GM21737 (cell line): Measurements from ENCODE around the gene CCDC54.
A peak's percentile ranks its signal among the peaks of the same experiment; 100 is the strongest.

ENCODE experiments used
- ATAC-seq: cut with Tn5 transposase; IDR thresholded peaks from one replicate; pipeline ENCODE4 v1.9.1; 2021; ENCODE audit warnings: mild to moderate bottlenecking, moderate library complexity; ENCODE audit not compliant: unreplicated experiment

CCDC54 gene

GRCh38 chr3:107392549-107393165 is 15.4 kb downstream of the CCDC54 start:
- no peak for ATAC-seq

DNA sequence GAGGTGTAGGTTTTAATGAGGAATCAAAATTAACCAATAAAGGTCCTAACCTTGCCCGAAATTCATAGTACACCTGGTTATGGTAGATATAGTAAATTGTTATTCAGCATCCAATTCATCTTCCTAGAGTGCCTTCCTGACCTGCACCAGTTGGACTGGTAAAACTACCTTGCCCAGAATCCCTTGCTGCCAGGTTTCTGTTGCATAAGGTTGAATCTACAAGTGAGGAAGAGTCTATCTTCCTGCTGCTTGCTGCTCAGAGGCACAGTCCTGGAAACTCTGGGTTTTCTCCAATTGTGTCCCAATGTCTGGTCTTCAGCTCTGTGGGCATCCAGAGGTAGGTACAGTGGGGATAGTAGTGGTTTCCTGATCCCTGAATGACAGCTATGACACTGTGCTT is 17.3 kb downstream of the CCDC54 start:
- ATAC-seq: no peak

GRCh38 chr3:107395066-107395465 is 17.8 kb downstream of the CCDC54 start:
- ATAC-seq: no peak

- ATAC-seq: no peak
Observed at GRCh38 chr3:107401301-107401700, 24.1 kb downstream of the CCDC54 start.

- ATAC-seq: no peak
Observed at GRCh38 chr3:107402214-107402613, 25.0 kb downstream of the CCDC54 start.

GRCh38 chr3:107404727-107405469 is 27.7 kb downstream of the CCDC54 start:
- ATAC-seq: no peak

DNA sequence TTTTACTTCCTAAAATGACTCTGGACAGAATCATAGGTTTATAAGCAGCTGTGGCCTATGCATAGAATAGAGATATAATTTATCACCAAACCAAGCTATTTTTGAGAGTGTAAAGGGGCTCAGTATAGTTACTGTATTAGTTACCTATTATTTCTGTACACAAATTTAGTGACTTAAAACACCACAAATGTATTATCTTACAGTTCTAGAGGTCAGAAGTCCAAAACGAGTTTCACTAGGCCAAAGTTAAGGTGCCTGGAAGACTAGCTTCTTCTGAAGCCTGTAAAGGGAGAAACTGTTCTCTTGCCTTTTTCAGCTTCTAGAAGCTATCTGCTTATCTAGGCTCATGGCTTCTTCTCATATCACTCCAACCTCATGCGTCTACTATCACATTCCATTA is 30.1 kb downstream of the CCDC54 start:
- no peak for ATAC-seq

DNA sequence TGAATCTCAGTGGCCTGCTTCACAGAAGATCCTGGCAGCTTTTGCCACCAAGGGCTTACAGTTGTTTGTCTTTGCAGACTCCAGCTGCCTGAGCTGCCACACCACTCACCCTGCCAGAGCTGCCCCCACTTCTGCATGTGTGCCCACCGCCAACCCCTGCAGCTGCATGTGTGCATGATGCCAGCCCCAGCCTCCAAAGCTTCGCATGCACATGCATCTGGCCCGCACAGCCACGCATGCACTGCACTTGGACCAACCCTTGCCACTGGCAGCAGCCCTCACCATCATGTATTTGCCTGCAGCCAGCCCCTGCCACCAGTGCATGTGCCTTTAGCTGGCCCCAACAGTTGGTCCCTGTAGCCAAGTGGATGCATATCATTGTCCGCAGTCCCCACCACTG is 31.3 kb downstream of the CCDC54 start:
- no peak for ATAC-seq

DNA sequence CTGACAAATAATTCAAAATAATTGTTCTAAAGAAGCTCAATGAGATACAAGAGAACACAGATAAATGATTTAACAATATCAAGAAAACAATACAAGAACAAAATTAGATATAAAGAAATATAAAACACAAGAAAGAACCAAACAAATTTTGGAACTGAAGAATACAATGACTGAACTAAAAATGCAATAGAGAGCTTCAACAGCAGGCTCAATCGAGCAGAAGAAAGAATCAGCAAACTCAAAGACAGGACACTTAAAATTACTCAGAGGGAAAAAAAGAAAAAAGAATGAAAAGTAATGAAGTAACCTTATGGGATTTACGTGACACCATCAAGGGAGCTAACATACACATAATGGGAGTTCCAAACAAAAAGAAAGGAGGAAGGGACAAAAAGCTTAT is 32.1 kb downstream of the CCDC54 start:
- ATAC-seq: no peak

DNA sequence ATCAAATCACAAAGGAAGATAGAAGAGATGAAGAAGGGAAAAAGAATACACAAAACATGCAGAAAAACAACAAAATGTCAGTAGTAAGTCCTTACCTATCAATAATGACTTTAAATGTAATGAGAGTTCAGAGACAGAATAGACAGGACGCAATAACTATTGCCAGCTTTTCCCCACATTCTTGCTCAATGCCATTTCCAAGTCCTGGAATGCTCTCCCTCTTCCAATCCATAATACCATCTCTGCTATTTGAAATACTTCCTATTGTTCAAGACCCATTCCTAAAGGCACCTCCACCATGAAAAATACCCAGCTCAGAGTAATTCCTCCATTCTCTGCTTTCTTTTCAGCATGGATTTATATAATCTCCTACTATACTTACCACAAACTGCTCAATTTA is 33.4 kb downstream of the CCDC54 start:
- ATAC-seq: no peak

DNA sequence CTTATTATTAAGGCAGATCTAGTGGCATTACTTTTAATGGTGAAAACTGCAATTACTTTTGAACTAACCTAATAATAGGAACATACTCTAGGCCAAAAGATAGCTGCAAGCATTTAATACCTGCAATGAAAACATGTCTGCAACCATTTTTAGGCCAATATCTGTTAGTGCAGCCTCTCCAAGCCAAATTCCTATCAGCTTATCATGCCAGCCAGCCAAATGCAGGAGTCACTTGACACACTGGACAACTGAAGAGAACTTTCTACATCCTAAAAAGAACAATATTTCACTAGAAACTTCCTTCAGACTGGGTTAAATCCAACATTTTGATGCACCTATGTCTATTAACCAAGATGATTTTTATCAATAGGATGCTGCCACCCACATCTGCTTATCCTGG is 33.8 kb downstream of the CCDC54 start:
- no peak for ATAC-seq

- ATAC-seq: no peak
Observed at GRCh38 chr3:107411779-107412178, 34.5 kb downstream of the CCDC54 start.

DNA sequence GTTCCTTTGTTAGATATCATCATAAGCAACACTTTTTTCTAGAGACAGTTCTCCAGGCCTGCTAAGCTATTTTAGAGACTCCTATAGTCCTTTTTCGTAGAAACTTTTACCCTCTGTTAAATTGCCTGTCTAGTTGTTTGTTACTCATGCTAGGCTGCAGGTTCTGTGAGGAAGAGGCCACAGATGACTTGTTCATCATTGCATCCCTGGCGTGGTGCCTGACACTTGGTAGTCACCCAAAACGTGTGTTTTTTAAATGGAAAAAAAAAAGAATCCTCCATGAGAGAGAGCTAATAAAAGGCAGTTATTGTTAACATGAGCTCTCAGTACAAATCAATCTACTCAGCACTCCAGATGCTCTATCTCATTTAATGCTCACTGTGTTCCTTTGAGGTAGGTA is 35.1 kb downstream of the CCDC54 start:
- no peak for ATAC-seq

DNA sequence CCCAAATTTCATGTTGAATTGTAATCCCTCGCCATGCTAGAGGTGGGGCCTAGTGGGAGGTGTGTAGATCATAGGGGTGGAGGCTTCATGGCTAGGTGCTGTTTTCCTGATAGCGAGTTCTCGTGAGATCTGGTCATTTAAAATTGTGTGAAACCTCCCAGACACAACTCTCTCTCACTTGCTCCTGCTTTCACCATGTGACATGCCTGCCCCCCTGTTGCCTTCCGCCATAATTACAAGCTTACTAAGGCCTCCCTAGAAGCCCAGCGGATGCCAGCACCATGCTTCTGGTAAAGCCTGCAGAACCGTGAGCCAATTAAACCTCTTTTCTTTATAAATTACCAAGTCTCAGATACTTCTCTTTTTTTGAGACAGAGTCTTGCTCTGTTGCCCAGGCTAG is 36.0 kb downstream of the CCDC54 start:
- ATAC-seq: no peak

- ATAC-seq: peak; percentile 86
Observed at GRCh38 chr3:107414325-107414964, 37.2 kb downstream of the CCDC54 start.

DNA sequence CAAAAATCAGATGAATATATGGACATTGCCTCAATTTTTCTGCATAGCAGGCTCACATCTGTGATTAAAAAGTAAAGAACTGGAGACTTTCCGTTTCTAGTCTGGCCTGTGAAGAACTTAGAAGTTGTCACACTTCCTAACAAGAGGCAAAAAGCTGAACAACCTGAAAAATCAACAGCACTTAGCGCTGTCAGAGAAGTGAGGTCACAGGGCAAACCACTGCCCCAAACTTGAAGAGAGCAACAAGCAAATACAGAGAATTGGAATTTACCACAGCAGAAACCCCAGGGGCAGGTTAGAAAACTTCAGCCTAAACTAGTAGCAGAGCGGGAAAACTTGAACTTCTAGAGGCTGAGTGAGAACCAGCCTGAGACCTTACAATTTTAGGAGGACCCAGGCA is 38.9 kb downstream of the CCDC54 start:
- ATAC-seq: no peak

- no peak for ATAC-seq
Observed at GRCh38 chr3:107416886-107417285, 39.6 kb downstream of the CCDC54 start.

DNA sequence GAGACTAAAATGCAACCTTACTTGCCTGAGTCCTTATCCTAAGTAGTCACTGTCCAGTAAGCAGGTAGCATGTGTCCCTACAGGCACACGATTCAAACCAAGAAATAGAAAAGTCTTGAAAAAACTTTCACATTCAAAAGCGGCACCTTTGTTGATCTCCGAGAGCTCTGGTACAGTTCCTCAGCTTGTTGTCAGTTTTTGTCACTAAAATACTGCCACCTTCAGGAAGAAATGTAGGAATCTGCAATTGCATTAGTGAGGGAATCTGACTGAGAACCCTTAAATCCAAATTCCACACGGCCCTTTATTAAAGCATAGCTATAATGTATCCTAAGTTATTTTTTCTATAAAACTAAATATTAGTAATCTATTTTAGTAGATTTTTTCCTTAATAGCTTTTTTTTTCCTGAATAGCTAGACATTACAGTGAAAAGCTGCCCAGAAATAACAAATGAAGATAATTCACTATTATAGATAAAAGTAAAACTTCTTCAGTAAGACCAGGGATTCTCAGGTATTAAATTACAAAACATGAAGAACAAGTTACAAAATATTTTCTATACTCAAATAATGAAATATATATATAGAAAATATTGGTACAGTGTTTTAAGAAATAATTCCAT is 44.0 kb downstream of the CCDC54 start:
- ATAC-seq: peak; percentile 87

DNA sequence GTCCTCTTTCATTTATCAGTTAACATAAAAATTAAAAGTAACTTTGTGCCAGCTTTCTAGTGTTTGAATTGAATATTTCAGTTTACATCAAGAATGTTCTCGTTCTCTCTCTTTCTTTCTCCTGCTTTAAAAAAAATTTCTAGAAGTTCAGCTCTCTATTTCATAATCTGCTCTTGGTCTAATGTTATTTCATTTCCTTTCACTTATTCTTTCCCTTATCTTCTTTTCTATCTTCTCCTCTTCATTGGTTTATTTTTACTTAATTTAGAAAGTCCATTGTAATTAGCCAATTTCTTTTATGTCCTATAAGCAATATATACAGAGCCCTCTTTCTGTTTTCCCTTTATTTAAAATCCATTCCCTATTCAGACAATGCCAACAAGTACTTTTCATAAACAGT is 44.6 kb downstream of the CCDC54 start:
- no peak for ATAC-seq

DNA sequence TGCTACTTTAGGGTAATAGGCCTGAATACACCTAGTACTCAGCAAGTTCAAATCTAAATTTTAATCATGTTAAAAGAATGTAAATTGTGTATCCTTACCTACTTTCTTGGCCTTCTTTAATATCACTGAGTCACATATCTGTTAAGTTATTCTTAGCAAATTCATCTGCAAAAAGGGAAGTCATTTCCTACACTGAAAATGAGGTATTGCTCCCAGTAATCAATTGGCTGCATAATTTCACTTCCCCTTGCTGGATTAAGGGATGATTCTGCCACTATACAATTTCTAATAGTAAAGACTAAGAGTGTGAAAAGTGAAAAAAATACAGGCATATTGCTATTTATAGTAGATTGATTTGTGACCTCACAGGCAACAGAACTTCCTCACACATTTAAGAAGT is 47.8 kb downstream of the CCDC54 start:
- no peak for ATAC-seq

GRCh38 chr3:107426223-107426622 is 49.0 kb downstream of the CCDC54 start:
- no peak for ATAC-seq
